NCI-H146 treated with DMSO at 0.1 percent for 48 hours (cell line): ENCODE results near the gene NEK8.
A peak's percentile ranks its signal among the peaks of the same experiment; 100 is the strongest.
"Not testable (repeated sequence)": the region's sequence is repeated elsewhere in the genome, so short reads cannot be mapped to it uniquely, and the experiment has no call there.

Source experiments
- DNase-seq: peaks from one replicate; lab custom pipeline; 2025; ENCODE audit not compliant: unreplicated experiment; lab: John Stamatoyannopoulos, UW

NEK8 gene

DNA sequence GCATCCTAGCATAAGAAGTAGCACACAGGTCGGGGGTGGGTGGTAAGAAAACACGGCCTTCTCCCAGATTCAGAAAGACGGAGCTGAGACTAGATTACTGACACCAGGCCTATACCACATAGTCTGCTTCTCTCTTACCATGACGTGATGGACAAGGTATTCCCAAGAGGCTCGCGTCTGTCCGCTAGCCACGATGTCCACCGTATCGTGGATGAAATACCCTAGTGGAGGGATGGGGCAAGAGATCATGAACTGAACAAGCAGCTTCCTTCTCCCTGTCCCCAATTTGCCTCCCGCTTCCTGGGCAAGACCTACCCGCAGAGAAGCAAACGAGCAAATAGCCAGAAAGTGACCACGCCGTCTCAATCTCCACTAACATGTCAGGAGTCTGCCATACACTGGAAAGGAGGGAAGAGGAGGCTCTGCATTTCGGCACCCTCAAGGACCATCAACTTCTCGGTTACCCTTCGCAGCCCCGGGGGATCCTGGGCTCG is 3.4 kb upstream of the NEK8 start:
- peak; percentile 36 for DNase-seq

GRCh38 chr17:28725660-28726225 is 2.8 kb upstream of the NEK8 start:
- DNase-seq, result peak; percentile 57

GRCh38 chr17:28726226-28726626 is 2.4 kb upstream of the NEK8 start, which contains the start of gene TLCD1:
TLCD1 (minus strand) TSS chr17:28726233; CDS start chr17:28726097, 136 bp downstream.
- DNase-seq, result peak; percentile 57

DNA sequence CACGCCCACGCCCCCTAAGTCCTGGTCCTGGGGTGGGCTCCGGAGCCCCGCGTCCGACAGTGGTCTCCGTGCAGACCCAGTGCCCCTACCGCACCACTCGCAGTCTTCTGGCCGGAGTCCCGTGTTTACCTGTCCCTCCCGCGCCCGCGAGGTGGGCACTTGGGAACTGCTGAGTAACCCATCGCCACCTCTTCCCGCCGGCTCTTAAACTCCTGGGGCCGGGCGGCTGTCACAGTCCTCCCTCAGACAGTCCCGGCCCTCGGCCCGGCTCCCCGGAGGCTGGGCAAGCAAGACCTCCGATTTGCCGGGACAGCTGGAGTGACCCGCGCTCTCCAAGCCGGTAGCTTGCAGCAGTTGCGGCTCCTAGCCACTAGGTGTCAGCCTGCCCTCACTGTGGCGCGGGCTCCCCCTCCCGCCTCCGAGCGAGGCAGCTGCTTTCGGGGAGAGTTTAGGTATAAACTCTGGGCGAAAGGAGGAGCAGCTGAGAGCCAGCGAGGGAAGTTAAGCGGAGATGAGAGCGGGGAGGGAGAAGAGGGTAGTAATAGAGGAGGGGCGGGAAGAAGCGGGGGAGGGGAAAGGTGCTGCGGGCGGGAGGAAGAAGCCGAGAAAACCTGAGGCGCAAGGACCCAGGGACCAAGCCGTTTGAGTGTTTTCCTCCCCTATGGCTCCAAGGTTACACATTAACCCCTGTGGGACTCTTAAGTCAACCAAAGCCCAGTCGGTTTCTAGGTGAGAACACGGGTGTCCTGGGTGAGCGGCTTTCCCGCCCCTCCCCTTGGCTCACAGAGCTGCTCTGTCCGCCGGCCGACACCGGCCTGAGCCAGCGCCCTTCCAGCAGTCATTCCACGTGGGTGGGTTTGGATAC is 1.7 kb upstream of the NEK8 start:
- DNase-seq, result peak; percentile 89

GRCh38 chr17:28729950-28730330 is 1.4 kb downstream of the NEK8 start:
- no peak for DNase-seq

DNA sequence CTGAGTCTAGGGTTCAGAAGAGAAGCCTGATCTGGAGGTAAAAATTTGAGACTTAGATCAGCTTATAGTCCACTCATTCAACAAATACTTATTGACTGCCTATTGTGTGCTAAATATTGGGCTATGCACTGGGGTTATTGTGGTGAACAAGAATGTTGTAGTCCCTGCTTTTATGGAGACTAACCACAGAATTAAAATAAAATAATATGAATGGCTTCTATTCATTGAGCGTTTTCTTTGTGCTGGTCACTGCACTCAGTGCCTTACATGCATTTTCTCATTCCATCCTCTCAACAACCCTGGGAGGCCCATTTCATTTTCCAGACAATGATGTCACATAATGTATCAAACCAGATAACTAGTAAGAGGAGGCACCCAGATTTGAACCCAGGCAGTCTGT is 4.8 kb downstream of the NEK8 start:
- no peak for DNase-seq

- DNase-seq, result no peak
Observed at GRCh38 chr17:28734712-28735241, 6.2 kb downstream of the NEK8 start.

- DNase-seq, result no peak
Observed at GRCh38 chr17:28735242-28735722, 6.7 kb downstream of the NEK8 start.

DNA sequence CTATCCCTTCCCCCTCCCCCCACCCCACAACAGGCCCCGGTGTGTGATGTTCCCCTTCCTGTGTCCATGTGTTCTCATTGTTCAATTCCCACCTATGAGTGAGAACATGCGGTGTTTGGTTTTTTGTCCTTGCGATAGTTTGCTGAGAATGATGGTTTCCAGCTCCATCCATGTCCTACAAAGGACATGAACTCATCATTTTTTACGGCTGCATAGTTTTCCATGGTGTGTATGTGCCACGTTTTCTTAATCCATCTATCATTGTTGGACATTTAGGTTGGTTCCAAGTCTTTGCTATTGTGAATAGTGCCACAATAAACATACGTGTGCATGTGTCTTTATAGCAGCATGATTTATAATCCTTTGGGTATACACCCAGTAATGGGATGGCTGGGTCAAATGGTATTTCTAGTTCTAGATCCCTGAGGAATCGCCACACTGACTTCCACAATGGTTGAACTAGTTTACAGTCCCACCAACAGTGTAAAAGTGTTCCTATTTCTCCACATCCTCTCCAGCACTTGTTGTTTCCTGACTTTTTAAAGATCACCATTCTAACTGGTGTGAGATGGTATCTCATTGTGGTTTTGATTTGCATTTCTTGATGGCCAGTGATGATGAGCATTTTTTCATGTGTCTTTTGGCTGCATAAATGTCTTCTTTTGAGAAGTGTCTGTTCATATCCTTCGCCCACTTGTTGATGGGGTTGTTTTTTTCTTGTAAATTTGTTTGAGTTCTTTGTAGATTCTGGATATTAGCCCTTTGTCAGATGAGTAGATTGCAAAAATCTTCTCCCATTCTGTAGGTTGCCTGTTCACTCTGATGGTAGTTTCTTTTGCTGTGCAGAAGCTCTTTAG is 7.6 kb downstream of the NEK8 start:
- DNase-seq, result not testable (repeated sequence)

GRCh38 chr17:28737316-28737715 is 8.7 kb downstream of the NEK8 start:
- DNase-seq, result no peak

- DNase-seq, result no peak
Observed at GRCh38 chr17:28737770-28738679, 9.4 kb downstream of the NEK8 start.

GRCh38 chr17:28738680-28739384 is 10.2 kb downstream of the NEK8 start:
- DNase-seq, result no peak

DNA sequence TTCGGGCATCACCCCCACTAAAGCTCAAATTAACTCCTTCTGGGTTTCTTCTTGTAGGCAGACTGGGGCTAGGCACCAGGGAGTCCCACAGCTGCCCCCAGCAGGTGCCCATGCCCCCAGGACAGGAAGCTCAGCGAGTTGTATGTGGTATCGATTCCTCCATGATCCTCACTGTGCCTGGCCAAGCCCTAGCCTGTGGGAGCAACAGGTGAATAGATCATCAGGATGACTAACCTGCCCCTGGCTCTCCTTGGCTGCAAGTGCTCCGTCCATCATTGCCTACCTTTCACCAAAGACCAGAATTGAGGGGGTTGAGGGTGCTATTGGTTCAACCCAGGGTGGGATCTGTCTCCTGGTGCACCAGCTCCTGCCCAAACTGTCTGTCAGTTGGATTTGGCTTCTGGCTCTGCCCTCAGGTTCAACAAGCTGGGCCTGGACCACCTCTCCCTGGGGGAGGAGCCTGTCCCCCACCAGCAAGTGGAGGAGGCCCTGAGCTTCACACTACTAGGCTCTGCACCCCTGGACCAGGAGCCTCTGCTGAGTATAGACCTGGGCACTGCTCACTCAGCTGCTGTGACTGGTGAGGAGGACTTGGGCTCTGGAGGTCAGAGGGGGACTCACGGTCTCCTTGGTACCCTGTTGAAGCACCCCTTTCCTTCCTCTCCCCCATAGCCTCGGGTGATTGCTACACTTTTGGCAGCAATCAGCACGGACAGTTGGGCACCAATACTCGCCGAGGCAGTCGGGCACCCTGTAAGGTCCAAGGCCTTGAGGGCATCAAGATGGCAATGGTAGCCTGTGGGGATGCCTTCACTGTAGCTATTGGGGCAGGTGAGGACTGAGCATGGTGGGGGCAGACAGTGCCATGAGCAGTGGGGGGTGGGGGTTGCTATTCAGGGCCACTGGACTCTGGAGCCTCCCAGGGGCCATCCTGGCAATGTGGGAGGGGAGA is 12.1 kb downstream of the NEK8 start:
- DNase-seq, result no peak

DNA sequence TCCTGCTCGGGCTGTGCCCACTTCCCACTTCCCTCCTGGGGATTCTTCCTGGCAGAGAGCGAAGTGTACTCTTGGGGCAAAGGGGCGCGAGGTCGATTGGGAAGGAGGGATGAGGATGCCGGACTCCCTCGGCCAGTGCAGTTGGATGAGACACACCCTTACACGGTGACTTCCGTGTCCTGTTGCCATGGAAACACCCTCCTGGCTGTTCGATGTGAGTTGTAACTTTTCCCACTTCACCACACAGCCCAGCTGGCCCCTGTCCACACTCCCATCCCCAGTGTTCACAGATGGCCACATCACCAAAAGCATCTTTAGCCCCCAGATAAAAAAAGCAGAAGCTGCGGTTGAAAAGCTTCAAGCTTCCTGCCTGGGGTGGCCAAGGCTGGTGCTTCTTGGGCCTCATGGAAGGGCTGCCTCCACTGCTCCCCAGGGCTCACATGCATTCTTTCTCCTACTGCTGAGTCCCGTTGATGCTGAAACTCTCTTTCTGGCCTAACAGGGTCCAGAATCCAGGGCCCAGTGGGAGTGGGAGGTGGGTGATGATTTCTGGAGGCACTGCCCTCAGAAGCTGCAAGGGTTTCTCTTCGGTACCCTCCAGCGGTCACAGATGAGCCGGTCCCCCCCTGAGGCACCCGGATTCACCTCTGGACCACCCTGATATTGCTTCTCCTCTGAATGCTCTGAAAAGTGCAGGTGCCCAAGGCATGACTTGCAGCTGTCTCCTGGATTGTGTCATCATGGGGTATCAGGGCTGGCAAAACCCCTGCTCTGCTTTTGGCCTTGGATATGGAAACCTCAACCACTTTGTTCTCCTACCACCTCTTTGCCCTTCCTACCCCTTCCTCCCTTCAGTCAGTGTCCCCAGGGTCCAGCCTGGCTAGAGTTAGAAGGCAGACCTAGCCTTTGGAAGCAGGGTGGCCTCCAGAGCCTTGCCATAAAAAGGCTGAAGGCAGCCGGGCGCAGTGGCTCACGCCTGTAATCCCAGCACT is 13.1 kb downstream of the NEK8 start:
- no peak for DNase-seq

DNA sequence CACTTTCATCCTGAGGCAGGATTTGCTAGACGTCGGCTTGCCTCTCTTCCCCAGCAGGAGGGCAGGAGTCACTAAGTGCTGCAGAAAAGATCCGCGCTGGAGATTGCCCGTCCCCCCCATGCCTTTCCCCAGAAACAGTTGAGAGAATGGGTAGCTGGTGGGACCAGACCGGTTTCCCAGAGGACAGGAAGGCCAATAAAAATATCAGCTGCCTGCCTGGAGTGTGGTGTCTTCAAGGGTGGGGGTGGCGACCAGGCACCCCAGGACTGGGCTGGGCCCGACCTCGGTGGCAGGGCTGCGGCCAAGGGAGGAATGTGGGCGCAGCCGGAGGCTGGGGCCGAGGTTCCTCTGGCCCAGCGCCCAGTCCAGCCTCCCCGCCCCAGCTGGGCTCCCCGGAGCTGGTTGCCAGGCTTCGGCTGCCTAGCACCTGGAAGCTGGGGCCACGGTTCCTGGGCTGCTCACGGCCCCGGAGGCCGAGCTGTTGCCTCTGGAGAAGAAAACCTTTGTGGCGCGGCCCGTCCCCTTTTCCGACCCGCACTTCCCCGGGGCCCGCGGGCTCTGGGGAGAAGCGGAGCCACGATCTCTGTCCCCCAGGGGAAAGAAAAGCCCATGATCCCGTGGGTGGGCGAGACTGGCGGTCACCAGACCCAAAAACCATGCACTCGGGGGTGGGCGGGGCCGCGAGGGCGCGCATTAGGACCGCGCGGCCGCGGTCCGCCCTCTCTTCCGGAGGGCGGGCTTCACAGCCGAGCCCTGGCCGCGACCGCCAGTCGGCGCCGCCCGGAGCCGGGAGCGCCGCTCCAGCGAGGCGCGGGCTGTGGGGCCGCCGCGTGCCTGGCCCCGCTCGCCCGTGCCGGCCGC is 14.9 kb downstream of the NEK8 start, which contains the start of gene TRAF4:
TRAF4 (plus strand) TSS at position 769 of the 861 bp plus-strand sequence. CDS start 102 bp downstream, outside the sequence.
- peak; percentile 60 for DNase-seq
